Smooth muscle cell of the brain vasculature (primary cell): ENCODE data around the gene SHLD2.
"Not testable (repeated sequence)": the region's sequence is repeated elsewhere in the genome, so short reads cannot be mapped to it uniquely, and the experiment has no call there.

Experiments used
- DNase-seq: peaks from one replicate; pipeline ENCODE4 v3.0.0-alpha.2; 2012; ENCODE audit warnings: low read depth, low spot score

The SHLD2 gene

GRCh38 chr10:87142230-87143108 lies 47.5 kb downstream of the SHLD2 start:
- DNase-seq = not testable (repeated sequence)

GRCh38 chr10:87143109-87143418 lies 48.1 kb downstream of the SHLD2 start:
- DNase-seq = not testable (repeated sequence)

- DNase-seq = not testable (repeated sequence)
These were observed 50.6 kb downstream of the SHLD2 start for GRCh38 chr10:87145598-87145997.

- not testable (repeated sequence) for DNase-seq
These were observed 54.1 kb downstream of the SHLD2 start for GRCh38 chr10:87149020-87149609.

- not testable (repeated sequence) for DNase-seq
These were observed 56.5 kb downstream of the SHLD2 start for GRCh38 chr10:87151516-87151915.

GRCh38 chr10:87156841-87157240 lies 61.8 kb downstream of the SHLD2 start:
- not testable (repeated sequence) for DNase-seq

GRCh38 chr10:87157821-87158220 lies 62.8 kb downstream of the SHLD2 start:
- DNase-seq = not testable (repeated sequence)

GRCh38 chr10:87162703-87163293 lies 67.8 kb downstream of the SHLD2 start:
- not testable (repeated sequence) for DNase-seq

GRCh38 chr10:87163414-87163813 lies 68.4 kb downstream of the SHLD2 start:
- not testable (repeated sequence) for DNase-seq

GRCh38 chr10:87169857-87170256 lies 74.9 kb downstream of the SHLD2 start:
- DNase-seq = not testable (repeated sequence)

- DNase-seq = not testable (repeated sequence)
These were observed 75.7 kb downstream of the SHLD2 start for GRCh38 chr10:87170705-87171104.

- not testable (repeated sequence) for DNase-seq
These were observed 76.7 kb downstream of the SHLD2 start for GRCh38 chr10:87171670-87172069.

- not testable (repeated sequence) for DNase-seq
These were observed 77.2 kb downstream of the SHLD2 start for GRCh38 chr10:87172178-87172577.

GRCh38 chr10:87177587-87177986 lies 82.6 kb downstream of the SHLD2 start:
- not testable (repeated sequence) for DNase-seq

GRCh38 chr10:87184421-87184820 lies 89.4 kb downstream of the SHLD2 start:
- not testable (repeated sequence) for DNase-seq

GRCh38 chr10:87186016-87186415 lies 91.0 kb downstream of the SHLD2 start:
- not testable (repeated sequence) for DNase-seq

GRCh38 chr10:87187573-87187972 lies 92.6 kb downstream of the SHLD2 start:
- DNase-seq = not testable (repeated sequence)

GRCh38 chr10:87191841-87192240 lies 96.8 kb downstream of the SHLD2 start:
- not testable (repeated sequence) for DNase-seq

GRCh38 chr10:87200924-87201323 lies 105.9 kb downstream of the SHLD2 start:
- DNase-seq = not testable (repeated sequence)

GRCh38 chr10:87204801-87205200 lies 109.8 kb downstream of the SHLD2 start:
- not testable (repeated sequence) for DNase-seq

- DNase-seq = not testable (repeated sequence)
These were observed 111.9 kb downstream of the SHLD2 start for GRCh38 chr10:87206922-87207321.

GRCh38 chr10:87210309-87210708 lies 115.3 kb downstream of the SHLD2 start:
- DNase-seq = not testable (repeated sequence)
